ENCODE data around the gene VIPR1.

Gene VIPR1

GRCh38 chr3:42514876-42515275 is 12.4 kb downstream of the VIPR1 start:
- H3K27ac Mint-ChIP-seq: no peak overlapping the region
- no peak for DNase-seq (ENCODE audit: low spot score in 2 of 2)
- H3K9me3 Mint-ChIP-seq: no peaks in the 10 kb centered on the region
- ATAC-seq: no peak
- no peak overlapping the region for H3K4me3 Mint-ChIP-seq
- no peaks in the 10 kb centered on the region for H3K36me3 Mint-ChIP-seq
- peaks cover 11% of the 10 kb centered on the region for H3K4me1 Mint-ChIP-seq

- DNase-seq (ENCODE audit: low spot score in 2 of 2): no peak
- Mint-ChIP-seq H3K4me1 (peaks cover 17% of the 10 kb centered on the region), H3K4me3 (no peak overlapping the region), H3K9me3 (no peaks in the 10 kb centered on the region), H3K36me3 (no peaks in the 10 kb centered on the region), H3K27ac (peak overlapping the region; percentile 11)
- no peak for ATAC-seq
Observed at GRCh38 chr3:42515391-42515916, 13.0 kb downstream of the VIPR1 start.

GRCh38 chr3:42515976-42516375 is 13.5 kb downstream of the VIPR1 start:
- Mint-ChIP-seq H3K27ac (peak overlapping the region; percentile 11), H3K4me3 (no peak overlapping the region), H3K36me3 (no peaks in the 10 kb centered on the region), H3K9me3 (no peaks in the 10 kb centered on the region), H3K4me1 (peaks cover 18% of the 10 kb centered on the region)
- ATAC-seq (no peak), DNase-seq (ENCODE audit: low spot score in 2 of 2) (no peak)

- H3K27ac Mint-ChIP-seq: peak overlapping the region; percentile 11
- H3K4me1 Mint-ChIP-seq: peaks cover 18% of the 10 kb centered on the region
Observed at GRCh38 chr3:42516443-42516842, 14.0 kb downstream of the VIPR1 start.

GRCh38 chr3:42517117-42517516 is 14.7 kb downstream of the VIPR1 start:
- Mint-ChIP-seq H3K27ac (no peak overlapping the region), H3K9me3 (no peaks in the 10 kb centered on the region), H3K36me3 (no peaks in the 10 kb centered on the region), H3K4me1 (peaks cover 18% of the 10 kb centered on the region), H3K4me3 (no peak overlapping the region)
- DNase-seq (ENCODE audit: low spot score in 2 of 2): no peak
- no peak for ATAC-seq

More at GRCh38 chr3:42516443-42516842, 14.0 kb downstream of the VIPR1 start:
- no peak for ATAC-seq
- no peak for DNase-seq (ENCODE audit: low spot score in 2 of 2)
- H3K9me3 Mint-ChIP-seq: no peaks in the 10 kb centered on the region
- no peaks in the 10 kb centered on the region for H3K36me3 Mint-ChIP-seq
- H3K4me3 Mint-ChIP-seq: no peak overlapping the region

- peak overlapping the region; percentile 74 for H3K27ac Mint-ChIP-seq
- DNase-seq (ENCODE audit: low spot score in 2 of 2) (no peak), ATAC-seq (no peak)
- H3K9me3 Mint-ChIP-seq: no peaks in the 10 kb centered on the region
- no peak overlapping the region for H3K4me3 Mint-ChIP-seq
- H3K36me3 Mint-ChIP-seq: no peaks in the 10 kb centered on the region
- H3K4me1 Mint-ChIP-seq: peaks cover 18% of the 10 kb centered on the region
Observed at GRCh38 chr3:42518800-42519567, 16.5 kb downstream of the VIPR1 start.

GRCh38 chr3:42519568-42519962 is 17.1 kb downstream of the VIPR1 start:
- Mint-ChIP-seq H3K9me3 (no peaks in the 10 kb centered on the region), H3K27ac (peak overlapping the region; percentile 74), H3K4me3 (no peak overlapping the region), H3K4me1 (peaks cover 18% of the 10 kb centered on the region), H3K36me3 (no peaks in the 10 kb centered on the region)
- ATAC-seq (peak; percentile 93), DNase-seq (ENCODE audit: low spot score in 2 of 2) (no peak)

- Mint-ChIP-seq H3K4me3 (no peak overlapping the region), H3K9me3 (no peaks in the 10 kb centered on the region), H3K4me1 (peaks cover 18% of the 10 kb centered on the region), H3K36me3 (no peaks in the 10 kb centered on the region), H3K27ac (peak overlapping the region; percentile 74)
- DNase-seq (ENCODE audit: low spot score in 2 of 2): no peak
- ATAC-seq: no peak
Observed at GRCh38 chr3:42520336-42520735, 17.9 kb downstream of the VIPR1 start.

- no peak overlapping the region for H3K27ac Mint-ChIP-seq
- peaks cover 18% of the 10 kb centered on the region for H3K4me1 Mint-ChIP-seq
- no peak for DNase-seq (ENCODE audit: low spot score in 2 of 2)
- no peak overlapping the region for H3K4me3 Mint-ChIP-seq
- H3K9me3 Mint-ChIP-seq: no peaks in the 10 kb centered on the region
- no peaks in the 10 kb centered on the region for H3K36me3 Mint-ChIP-seq
- no peak for ATAC-seq
Observed at GRCh38 chr3:42520906-42521305, 18.5 kb downstream of the VIPR1 start.

GRCh38 chr3:42524751-42525150 is 22.3 kb downstream of the VIPR1 start:
- Mint-ChIP-seq H3K4me1 (peaks cover 38% of the 10 kb centered on the region), H3K4me3 (no peak overlapping the region), H3K36me3 (no peaks in the 10 kb centered on the region), H3K9me3 (no peaks in the 10 kb centered on the region), H3K27ac (no peak overlapping the region)
- no peak for ATAC-seq
- no peak for DNase-seq (ENCODE audit: low spot score in 2 of 2)

GRCh38 chr3:42525212-42525611 is 22.8 kb downstream of the VIPR1 start:
- H3K4me1 Mint-ChIP-seq: peaks cover 38% of the 10 kb centered on the region
- no peaks in the 10 kb centered on the region for H3K36me3 Mint-ChIP-seq
- ATAC-seq (no peak), DNase-seq (ENCODE audit: low spot score in 2 of 2) (no peak)
- H3K9me3 Mint-ChIP-seq: no peaks in the 10 kb centered on the region
- no peak overlapping the region for H3K4me3 Mint-ChIP-seq
- H3K27ac Mint-ChIP-seq: no peak overlapping the region

- H3K4me1 Mint-ChIP-seq: peaks cover 40% of the 10 kb centered on the region
- no peak for ATAC-seq
- no peak overlapping the region for H3K4me3 Mint-ChIP-seq
- DNase-seq (ENCODE audit: low spot score in 2 of 2): no peak
- H3K36me3 Mint-ChIP-seq: no peaks in the 10 kb centered on the region
- H3K9me3 Mint-ChIP-seq: no peaks in the 10 kb centered on the region
- H3K27ac Mint-ChIP-seq: no peak overlapping the region
Observed at GRCh38 chr3:42525736-42526345, 23.4 kb downstream of the VIPR1 start.

GRCh38 chr3:42526616-42527367 is 24.3 kb downstream of the VIPR1 start:
- no peaks in the 10 kb centered on the region for H3K36me3 Mint-ChIP-seq
- DNase-seq (ENCODE audit: low spot score in 2 of 2): peak in 1 of 2 donors; percentile 17

GRCh38 chr3:42527368-42527917 is 25.0 kb downstream of the VIPR1 start:
- Mint-ChIP-seq H3K36me3 (no peaks in the 10 kb centered on the region), H3K4me3 (no peak overlapping the region), H3K4me1 (peaks cover 56% of the 10 kb centered on the region), H3K9me3 (no peaks in the 10 kb centered on the region), H3K27ac (peak overlapping the region; percentile 75)
- ATAC-seq (no peak), DNase-seq (ENCODE audit: low spot score in 2 of 2) (no peak)

More at GRCh38 chr3:42526616-42527367, 24.3 kb downstream of the VIPR1 start:
- Mint-ChIP-seq H3K27ac (peak overlapping the region; percentile 75), H3K4me3 (no peak overlapping the region), H3K9me3 (no peaks in the 10 kb centered on the region), H3K4me1 (peaks cover 50% of the 10 kb centered on the region)
- peak; percentile 71 for ATAC-seq

GRCh38 chr3:42529468-42529867 is 27.0 kb downstream of the VIPR1 start:
- Mint-ChIP-seq H3K9me3 (no peaks in the 10 kb centered on the region), H3K4me3 (no peak overlapping the region), H3K4me1 (peaks cover 69% of the 10 kb centered on the region), H3K36me3 (no peaks in the 10 kb centered on the region), H3K27ac (peak overlapping the region; percentile 29)
- ATAC-seq (no peak), DNase-seq (ENCODE audit: low spot score in 2 of 2) (no peak)
